HG03045 (cell line): ENCODE data around the gene ROMO1.

ENCODE experiments used
- ATAC-seq: cut with Tn5 transposase; IDR thresholded peaks from one replicate; pipeline ENCODE4 v1.9.1; 2021; ENCODE audit warnings: mild to moderate bottlenecking, moderate library complexity; ENCODE audit not compliant: unreplicated experiment

ROMO1 gene

GRCh38 chr20:35699127-35699956 is at the start of gene ROMO1, which contains the start of gene NFS1:
ROMO1 (plus strand) TSS chr20:35699405; CDS start chr20:35699633, 228 bp downstream.
NFS1 (minus strand) TSS chr20:35699352; CDS start chr20:35699288, 64 bp downstream.
- ATAC-seq, result peak; percentile 82

- no peak for ATAC-seq
Observed at GRCh38 chr20:35650632-35651031, 48.6 kb upstream of the ROMO1 start.

GRCh38 chr20:35651958-35652357 is 47.2 kb upstream of the ROMO1 start:
- no peak for ATAC-seq

- no peak for ATAC-seq
Observed at GRCh38 chr20:35652641-35653429, 46.4 kb upstream of the ROMO1 start.

- no peak for ATAC-seq
Observed at GRCh38 chr20:35653430-35653734, 45.8 kb upstream of the ROMO1 start.

GRCh38 chr20:35653893-35654292 is 45.3 kb upstream of the ROMO1 start:
- ATAC-seq, result no peak

GRCh38 chr20:35654415-35654814 is 44.8 kb upstream of the ROMO1 start:
- no peak for ATAC-seq

GRCh38 chr20:35657271-35657670 is 41.9 kb upstream of the ROMO1 start:
- no peak for ATAC-seq

- ATAC-seq, result no peak
Observed at GRCh38 chr20:35660122-35660937, 38.9 kb upstream of the ROMO1 start.

GRCh38 chr20:35661053-35661452 is 38.2 kb upstream of the ROMO1 start:
- no peak for ATAC-seq

GRCh38 chr20:35661908-35662307 is 37.3 kb upstream of the ROMO1 start:
- no peak for ATAC-seq

GRCh38 chr20:35662551-35662950 is 36.7 kb upstream of the ROMO1 start:
- ATAC-seq, result no peak

- ATAC-seq, result peak; percentile 24
Observed at GRCh38 chr20:35663516-35664465, 35.4 kb upstream of the ROMO1 start.

GRCh38 chr20:35664466-35665206 is 34.6 kb upstream of the ROMO1 start, which contains the start of the genes CPNE1 and RBM12:
CPNE1 (minus strand) TSS chr20:35664900; CDS start chr20:35632923, 31,977 bp downstream.
RBM12 (minus strand) TSS chr20:35664900; CDS start chr20:35655322, 9,578 bp downstream.
- ATAC-seq, result peak; percentile 78

- ATAC-seq, result no peak
Observed at GRCh38 chr20:35665949-35666288, 33.3 kb upstream of the ROMO1 start.

GRCh38 chr20:35669221-35669620 is 30.0 kb upstream of the ROMO1 start:
- ATAC-seq, result no peak

GRCh38 chr20:35669681-35670080 is 29.5 kb upstream of the ROMO1 start:
- no peak for ATAC-seq

GRCh38 chr20:35673884-35674283 is 25.3 kb upstream of the ROMO1 start:
- no peak for ATAC-seq

- no peak for ATAC-seq
Observed at GRCh38 chr20:35674921-35675320, 24.3 kb upstream of the ROMO1 start.
